Measurements from ENCODE around the gene TAF7.

The TAF7 gene

GRCh38 chr5:141320225-141321169 lies at the start of gene TAF7:
TSS of gene TAF7 (minus strand) at chr5:141320784. CDS start at chr5:141320044, 740 bp downstream.
- H3K9me3 ChIP-seq (ENCODE audit: insufficient read depth, low read depth, low read length), result peaks cover 46% of the 10 kb centered on the region
- H3K27ac ChIP-seq (ENCODE audit: low read length), result peak within 1 kb of the TSS; percentile 11
- H3K36me3 ChIP-seq (ENCODE audit: insufficient read depth, low read depth, low read length), result peaks cover 30% of the 10 kb centered on the region

GRCh38 chr5:141366016-141366896 lies 45.7 kb upstream of the TAF7 start:
- no peak overlapping the region for H3K9ac ChIP-seq (ENCODE audit: low read depth, low read length)
- H3K36me3 ChIP-seq (ENCODE audit: insufficient read depth, low read depth, low read length), result no peaks in the 10 kb centered on the region; the same call in 1 of the 2 replicates
- peaks cover 69% of the 10 kb centered on the region for H3K9me3 ChIP-seq (ENCODE audit: insufficient read depth, low read depth, low read length)
- no peak overlapping the region for H3K27ac ChIP-seq (ENCODE audit: low read length)
- no peak overlapping the region for H3K4me3 ChIP-seq (ENCODE audit: low read length)
- no peaks in the 10 kb centered on the region for H3K4me1 ChIP-seq (ENCODE audit: insufficient read depth, low read length)
- no peaks in the 10 kb centered on the region for H3K27me3 ChIP-seq (ENCODE audit: insufficient read depth, low read length)

More at GRCh38 chr5:141320225-141321169, at the start of gene TAF7:
- Histone ChIP-seq H3K27me3 (ENCODE audit: insufficient read depth, low read length) (no peaks in the 10 kb centered on the region), H3K4me3 (ENCODE audit: low read length) (peak within 1 kb of the TSS; percentile 93), H3K9ac (ENCODE audit: low read depth, low read length) (peak within 1 kb of the TSS; percentile 99), H3K4me1 (ENCODE audit: insufficient read depth, low read length) (no peaks in the 10 kb centered on the region)

DNA sequence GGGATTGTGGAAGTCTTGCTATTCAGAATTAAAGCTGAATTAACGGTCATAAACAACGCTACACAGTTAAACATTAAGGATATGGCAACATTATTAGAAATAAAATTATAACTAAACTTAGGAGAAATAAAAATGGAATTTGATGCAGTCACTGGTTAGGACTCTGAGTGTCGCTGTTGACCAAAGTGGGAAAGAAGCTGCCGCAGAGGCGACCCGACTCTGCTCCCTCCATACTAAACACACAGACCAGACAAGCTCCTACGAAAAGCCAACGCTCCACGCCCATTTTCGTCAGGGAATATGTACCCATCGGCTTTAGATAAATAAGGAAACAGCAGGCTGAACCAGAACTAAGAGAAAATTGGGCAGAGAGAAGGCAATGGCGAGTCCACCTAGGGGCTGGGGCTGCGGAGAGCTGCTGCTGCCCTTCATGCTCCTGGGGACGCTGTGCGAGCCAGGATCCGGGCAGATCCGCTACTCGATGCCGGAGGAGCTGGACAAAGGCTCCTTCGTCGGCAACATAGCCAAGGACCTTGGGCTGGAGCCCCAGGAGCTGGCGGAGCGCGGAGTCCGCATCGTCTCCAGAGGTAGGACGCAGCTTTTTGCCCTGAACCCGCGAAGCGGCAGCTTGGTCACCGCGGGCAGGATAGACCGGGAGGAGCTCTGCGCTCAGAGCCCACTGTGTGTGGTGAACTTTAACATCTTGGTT lies 43.5 kb upstream of the TAF7 start, which contains the start of gene PCDHGA5:
Gene PCDHGA5, plus strand, starts transcription at position 211 of the 709 bp plus-strand sequence. Its CDS starts 169 bp downstream, at position 380.
- Histone ChIP-seq H3K9ac (ENCODE audit: low read depth, low read length) (no peak within 1 kb of the TSS), H3K9me3 (ENCODE audit: insufficient read depth, low read depth, low read length) (peaks cover 68% of the 10 kb centered on the region), H3K4me3 (ENCODE audit: low read length) (0 out of 2 replicates have a peak within 1 kb of the TSS, but pooled peaks have one; percentile 23), H3K27ac (ENCODE audit: low read length) (no peak within 1 kb of the TSS), H3K4me1 (ENCODE audit: insufficient read depth, low read length) (no peaks in the 10 kb centered on the region), H3K36me3 (ENCODE audit: insufficient read depth, low read depth, low read length) (no peaks in the 10 kb centered on the region; the same call in 1 of the 2 replicates), H3K27me3 (ENCODE audit: insufficient read depth, low read length) (no peaks in the 10 kb centered on the region)

DNA sequence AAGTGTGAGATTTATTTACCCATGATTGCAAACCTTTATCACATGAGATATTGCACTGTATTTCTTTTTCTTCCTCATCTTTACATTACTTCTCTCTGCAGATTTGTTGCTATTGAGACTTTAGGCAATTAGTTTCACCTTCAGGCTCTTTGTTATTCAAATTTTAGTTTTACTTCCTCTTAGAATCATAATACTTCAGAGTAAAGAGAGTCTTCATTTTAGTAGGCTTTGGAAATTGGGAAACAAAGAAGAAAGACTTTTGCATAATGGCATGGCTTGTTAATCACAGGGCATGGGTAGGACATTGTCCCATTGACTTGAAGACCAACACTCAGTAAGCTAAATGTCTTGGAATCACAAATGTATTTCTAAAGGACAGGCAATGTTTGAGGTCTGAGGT lies 42.1 kb upstream of the TAF7 start:
- Histone ChIP-seq H3K27me3 (ENCODE audit: insufficient read depth, low read length) (no peaks in the 10 kb centered on the region), H3K9ac (ENCODE audit: low read depth, low read length) (no peak overlapping the region), H3K36me3 (ENCODE audit: insufficient read depth, low read depth, low read length) (no peaks in the 10 kb centered on the region; the same call in 1 of the 2 replicates), H3K4me3 (ENCODE audit: low read length) (peak overlapping the region; percentile 23; the same call in 1 of the 2 replicates), H3K4me1 (ENCODE audit: insufficient read depth, low read length) (no peaks in the 10 kb centered on the region), H3K27ac (ENCODE audit: low read length) (no peak overlapping the region), H3K9me3 (ENCODE audit: insufficient read depth, low read depth, low read length) (peaks cover 75% of the 10 kb centered on the region)

GRCh38 chr5:141360685-141361084 lies 40.1 kb upstream of the TAF7 start:
- Histone ChIP-seq H3K9me3 (ENCODE audit: insufficient read depth, low read depth, low read length) (peaks cover 76% of the 10 kb centered on the region), H3K27me3 (ENCODE audit: insufficient read depth, low read length) (no peaks in the 10 kb centered on the region), H3K9ac (ENCODE audit: low read depth, low read length) (no peak overlapping the region), H3K27ac (ENCODE audit: low read length) (no peak overlapping the region), H3K4me1 (ENCODE audit: insufficient read depth, low read length) (no peaks in the 10 kb centered on the region), H3K4me3 (ENCODE audit: low read length) (no peak overlapping the region), H3K36me3 (ENCODE audit: insufficient read depth, low read depth, low read length) (no peaks in the 10 kb centered on the region; the same call in 1 of the 2 replicates)

GRCh38 chr5:141359790-141360426 lies 39.3 kb upstream of the TAF7 start, which contains the start of gene PCDHGB2:
TSS of gene PCDHGB2 (plus strand) at chr5:141359994. CDS start at chr5:141360136, 142 bp downstream.
- Histone ChIP-seq H3K9me3 (ENCODE audit: insufficient read depth, low read depth, low read length) (peaks cover 76% of the 10 kb centered on the region), H3K4me3 (ENCODE audit: low read length) (peak within 1 kb of the TSS; percentile 44; the same call in 1 of the 2 replicates), H3K9ac (ENCODE audit: low read depth, low read length) (no peak within 1 kb of the TSS), H3K27ac (ENCODE audit: low read length) (no peak within 1 kb of the TSS), H3K4me1 (ENCODE audit: insufficient read depth, low read length) (no peaks in the 10 kb centered on the region), H3K27me3 (ENCODE audit: insufficient read depth, low read length) (no peaks in the 10 kb centered on the region), H3K36me3 (ENCODE audit: insufficient read depth, low read depth, low read length) (no peaks in the 10 kb centered on the region; the same call in 1 of the 2 replicates)

DNA sequence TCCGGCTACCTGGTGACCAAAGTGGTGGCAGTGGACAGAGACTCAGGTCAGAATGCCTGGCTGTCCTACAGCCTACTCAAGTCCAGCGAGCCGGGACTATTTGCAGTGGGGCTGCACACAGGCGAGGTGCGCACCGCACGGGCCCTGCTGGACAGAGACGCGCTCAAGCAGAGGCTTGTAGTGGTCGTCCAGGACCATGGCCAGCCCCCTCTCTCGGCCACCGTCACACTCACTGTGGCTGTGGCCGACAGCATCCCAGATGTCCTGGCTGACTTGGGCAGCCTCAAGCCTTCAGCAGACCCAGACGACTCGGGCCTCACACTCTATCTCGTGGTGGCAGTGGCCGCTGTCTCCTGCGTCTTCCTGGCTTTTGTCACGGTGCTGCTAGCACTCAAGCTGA lies 36.4 kb upstream of the TAF7 start:
- Histone ChIP-seq H3K36me3 (ENCODE audit: insufficient read depth, low read depth, low read length) (no peaks in the 10 kb centered on the region; the same call in 1 of the 2 replicates), H3K4me1 (ENCODE audit: insufficient read depth, low read length) (no peaks in the 10 kb centered on the region), H3K4me3 (ENCODE audit: low read length) (no peak overlapping the region), H3K27me3 (ENCODE audit: insufficient read depth, low read length) (no peaks in the 10 kb centered on the region), H3K27ac (ENCODE audit: low read length) (no peak overlapping the region), H3K9ac (ENCODE audit: low read depth, low read length) (no peak overlapping the region), H3K9me3 (ENCODE audit: insufficient read depth, low read depth, low read length) (peaks cover 70% of the 10 kb centered on the region)

GRCh38 chr5:141356133-141356532 lies 35.5 kb upstream of the TAF7 start:
- peaks cover 71% of the 10 kb centered on the region for H3K9me3 ChIP-seq (ENCODE audit: insufficient read depth, low read depth, low read length)

GRCh38 chr5:141355641-141356040 lies 35.1 kb upstream of the TAF7 start:
- Histone ChIP-seq H3K4me3 (ENCODE audit: low read length) (no peak overlapping the region), H3K4me1 (ENCODE audit: insufficient read depth, low read length) (no peaks in the 10 kb centered on the region), H3K27me3 (ENCODE audit: insufficient read depth, low read length) (no peaks in the 10 kb centered on the region), H3K9ac (ENCODE audit: low read depth, low read length) (no peak overlapping the region), H3K36me3 (ENCODE audit: insufficient read depth, low read depth, low read length) (no peaks in the 10 kb centered on the region; the same call in 1 of the 2 replicates), H3K9me3 (ENCODE audit: insufficient read depth, low read depth, low read length) (peaks cover 70% of the 10 kb centered on the region), H3K27ac (ENCODE audit: low read length) (no peak overlapping the region)

More at GRCh38 chr5:141356133-141356532, 35.5 kb upstream of the TAF7 start:
- no peak overlapping the region for H3K9ac ChIP-seq (ENCODE audit: low read depth, low read length)
- H3K36me3 ChIP-seq (ENCODE audit: insufficient read depth, low read depth, low read length), result no peaks in the 10 kb centered on the region; the same call in 1 of the 2 replicates
- no peak overlapping the region for H3K4me3 ChIP-seq (ENCODE audit: low read length)
- no peak overlapping the region for H3K27ac ChIP-seq (ENCODE audit: low read length)
- no peaks in the 10 kb centered on the region for H3K27me3 ChIP-seq (ENCODE audit: insufficient read depth, low read length)
- H3K4me1 ChIP-seq (ENCODE audit: insufficient read depth, low read length), result no peaks in the 10 kb centered on the region

- Histone ChIP-seq H3K36me3 (ENCODE audit: insufficient read depth, low read depth, low read length) (no peaks in the 10 kb centered on the region; the same call in 1 of the 2 replicates), H3K9ac (ENCODE audit: low read depth, low read length) (no peak within 1 kb of the TSS)
These were observed 34.4 kb upstream of the TAF7 start, which contains the start of gene PCDHGA4 for GRCh38 chr5:141354900-141355469. TSS of gene PCDHGA4 (plus strand) at chr5:141355021. CDS start at chr5:141355108, 87 bp downstream.

More at GRCh38 chr5:141354900-141355469, 34.4 kb upstream of the TAF7 start, which contains the start of gene PCDHGA4:
- Histone ChIP-seq H3K4me3 (ENCODE audit: low read length) (no peak within 1 kb of the TSS), H3K27me3 (ENCODE audit: insufficient read depth, low read length) (no peaks in the 10 kb centered on the region), H3K9me3 (ENCODE audit: insufficient read depth, low read depth, low read length) (peaks cover 67% of the 10 kb centered on the region), H3K27ac (ENCODE audit: low read length) (no peak within 1 kb of the TSS), H3K4me1 (ENCODE audit: insufficient read depth, low read length) (no peaks in the 10 kb centered on the region)
